H9 (cell line): Measurements from ENCODE around the gene MSL3. TPM values are rescaled to one million over a fixed set of nuclear protein-coding genes. Genes with fewer than 3 reads are reported as not detected.

ENCODE experiments used
- DNase-seq: peaks from one replicate; pipeline ENCODE4 v3.0.0-alpha.2; 2017
- H2AFZ ChIP-seq: one replicate; pipeline ENCODE4 v1.6.1; 2013; ENCODE audit warnings: mild to moderate bottlenecking, low read length, control low read depth, moderate library complexity
- H2AK5ac ChIP-seq: 2 replicates; pipeline ENCODE4 v1.6.1; 2013; ENCODE audit warnings: low read length, control low read depth, mixed read lengths; ENCODE audit not compliant: insufficient read length
- H2BK120ac ChIP-seq: one replicate; pipeline ENCODE4 v1.6.1; 2013; ENCODE audit warnings: low read depth, mild to moderate bottlenecking, low read length, control low read depth, inconsistent platforms; ENCODE audit not compliant: poor library complexity, severe bottlenecking
- H2BK12ac ChIP-seq: 2 replicates; pipeline ENCODE4 v1.6.1; 2013; ENCODE audit warnings: low read length, control low read depth, mixed read lengths, low read depth; ENCODE audit not compliant: insufficient read length
- H2BK15ac ChIP-seq: 2 replicates; pipeline ENCODE4 v1.6.1; 2013; ENCODE audit warnings: low read depth, low read length, control low read depth
- H2BK20ac ChIP-seq: one replicate; pipeline ENCODE4 v1.6.1; 2013; ENCODE audit warnings: low read depth, mild to moderate bottlenecking, low read length, control low read depth, inconsistent platforms; ENCODE audit not compliant: poor library complexity, severe bottlenecking
- H2BK5ac ChIP-seq: 2 replicates; pipeline ENCODE4 v1.6.1; 2013; ENCODE audit warnings: low read length, control low read depth, mixed read lengths; ENCODE audit not compliant: insufficient read length
- H3K14ac ChIP-seq: 2 replicates; pipeline ENCODE4 v1.6.1; 2013; ENCODE audit warnings: low read length, control low read depth; ENCODE audit not compliant: insufficient read depth
- H3K18ac ChIP-seq: 2 replicates; pipeline ENCODE4 v1.6.1; 2013; ENCODE audit warnings: low read depth, mild to moderate bottlenecking, mixed read lengths, low read length, control low read depth; ENCODE audit not compliant: insufficient read length
- H3K23ac ChIP-seq: 2 replicates; pipeline ENCODE4 v1.6.1; 2013; ENCODE audit warnings: low read length, control low read depth, mixed read lengths, low read depth; ENCODE audit not compliant: insufficient read length
- H3K23me2 ChIP-seq: 2 replicates; pipeline ENCODE4 v1.6.1; 2013; ENCODE audit warnings: low read depth, mild to moderate bottlenecking, mixed read lengths, low read length, control low read depth; ENCODE audit not compliant: insufficient read length, poor library complexity, severe bottlenecking
- H3K27ac ChIP-seq: 2 replicates; pipeline ENCODE4 v1.5.1; 2013; ENCODE audit warnings: low read length, control low read depth, mixed read lengths, low read depth; ENCODE audit not compliant: insufficient read length
- H3K27me3 ChIP-seq: 2 replicates; pipeline ENCODE4 v1.6.1; 2013; ENCODE audit warnings: low read length, control low read depth, inconsistent platforms; ENCODE audit not compliant: insufficient read depth
- H3K4ac ChIP-seq: 2 replicates; pipeline ENCODE4 v1.6.1; 2013; ENCODE audit warnings: low read depth, mild to moderate bottlenecking, control low read depth, inconsistent platforms, low read length, moderate library complexity
- H3K4me1 ChIP-seq: 2 replicates; pipeline ENCODE4 v1.6.1; 2013; ENCODE audit warnings: low read length, control low read depth, inconsistent platforms; ENCODE audit not compliant: insufficient read depth
- H3K4me2 ChIP-seq: 2 replicates; pipeline ENCODE4 v1.6.1; 2013; ENCODE audit warnings: low read length, control low read depth, mixed read lengths; ENCODE audit not compliant: insufficient read length, insufficient read depth
- H3K56ac ChIP-seq: 2 replicates; pipeline ENCODE4 v1.6.1; 2013; ENCODE audit warnings: low read depth, mild to moderate bottlenecking, mixed read lengths, low read length, control low read depth; ENCODE audit not compliant: insufficient read length
- H3K79me1 ChIP-seq: 2 replicates; pipeline ENCODE4 v1.6.1; 2013; ENCODE audit warnings: low read depth, mild to moderate bottlenecking, moderate library complexity, low read length, control low read depth, inconsistent platforms; ENCODE audit not compliant: insufficient read depth, poor library complexity, severe bottlenecking
- H3K79me2 ChIP-seq: 2 replicates; pipeline ENCODE4 v1.6.1; 2013; ENCODE audit warnings: low read length, control low read depth, inconsistent platforms; ENCODE audit not compliant: insufficient read depth
- H3K9ac ChIP-seq: 2 replicates; pipeline ENCODE4 v1.6.1; 2013; ENCODE audit warnings: low read length, control low read depth, mixed read lengths; ENCODE audit not compliant: insufficient read length; ENCODE audit errors: extremely low read depth
- H3K9me3 ChIP-seq: one replicate; pipeline ENCODE4 v1.6.1; 2013; ENCODE audit warnings: low read depth, low read length, inconsistent platforms; ENCODE audit not compliant: control insufficient read depth
- H3T11ph ChIP-seq: one replicate; pipeline ENCODE4 v1.6.1; 2013; ENCODE audit warnings: mild to moderate bottlenecking, low read length, control low read depth, inconsistent platforms
- H4K20me1 ChIP-seq: one replicate; pipeline ENCODE4 v1.6.1; 2013; ENCODE audit not compliant: control insufficient read depth, insufficient read length, insufficient read depth
- H4K5ac ChIP-seq: 2 replicates; pipeline ENCODE4 v1.6.1; 2013; ENCODE audit warnings: low read depth, mild to moderate bottlenecking, mixed read lengths, low read length, control low read depth; ENCODE audit not compliant: insufficient read length
- H4K8ac ChIP-seq: replicated peaks from 2 replicates; pipeline ENCODE4 v1.6.1; 2013; ENCODE audit warnings: low read length, control low read depth, mixed read lengths, low read depth; ENCODE audit not compliant: insufficient read length
- H4K91ac ChIP-seq: 2 replicates; pipeline ENCODE4 v1.6.1; 2013; ENCODE audit warnings: low read depth, mild to moderate bottlenecking, moderate library complexity, mixed read lengths, low read length, control low read depth; ENCODE audit not compliant: insufficient read length
- H3K27ac Mint-ChIP-seq, 3 experiments: 2 replicates in 2 of 3; 3 replicates in 1 of 3; pipeline ENCODE4 v1.8.0; 2020 to 2021; ENCODE audit warnings: mixed read lengths in 3 of 3, mild to moderate bottlenecking in 1 of 3, moderate library complexity in 1 of 3
- H3K27me3 Mint-ChIP-seq: 2 replicates; pipeline ENCODE4 v1.8.0; 2021; ENCODE audit warnings: low read depth, mild to moderate bottlenecking, moderate library complexity, mixed read lengths
- H3K36me3 Mint-ChIP-seq, 3 experiments: 2 replicates in 2 of 3; 3 replicates in 1 of 3; pipeline ENCODE4 v1.8.0; 2020 to 2021; ENCODE audit warnings: low read depth in 3 of 3, mixed read lengths in 3 of 3; ENCODE audit not compliant: insufficient read depth in 1 of 3
- H3K4me1 Mint-ChIP-seq, 2 experiments: 2 replicates each; pipeline ENCODE4 v1.8.0; 2020; ENCODE audit warnings: mixed read lengths in 2 of 2
- H3K4me3 Mint-ChIP-seq, 2 experiments: 2 replicates in 1 of 2; 3 replicates in 1 of 2; pipeline ENCODE4 v1.8.0; 2020 to 2021; ENCODE audit warnings: mild to moderate bottlenecking in 2 of 2, mixed read lengths in 2 of 2, moderate library complexity in 1 of 2
- H3K9me3 Mint-ChIP-seq, 2 experiments: 2 replicates in 1 of 2; 3 replicates in 1 of 2; pipeline ENCODE4 v1.8.0; 2020; ENCODE audit warnings: mild to moderate bottlenecking in 2 of 2, mixed read lengths in 2 of 2, moderate library complexity in 1 of 2
- WGBS: extraction: QIAGEN DNeasy Blood & Tissue Kit; methylation state at CpG from one replicate; pipeline ENCODE4 v1.1.7; 2013; ENCODE audit warnings: missing lambda C conversion rate, low lambda C conversion rate, mixed read lengths; ENCODE audit not compliant: insufficient read length; ENCODE audit errors: extremely low coverage; 5-methylcytosine and 5-hydroxymethylcytosine counted together
- total RNA-seq: library from RNA; stranded (reverse); gene quantifications from 2 replicates; pipeline ENCODE4 v1.2.1, GENCODE V29; 2021
- TF ChIP-seq, protein P1 (sequence below): fragments of 200-600 bp; sonication (generic); conservative IDR thresholded peaks from 3 replicates; pipeline ENCODE4 v1.8.0; 2021; ENCODE audit warnings: antibody characterized with exemption, mild to moderate bottlenecking

The MSL3 gene
- total RNA-seq, 1 experiment from 2014 or later = 13.0 TPM

GRCh38 chrX:11757397-11757718 is 679 bp upstream of the MSL3 start:
- H3K9me3 Mint-ChIP-seq = peaks cover 64 to 72% of the 10 kb centered on the region in 2 experiments
- no peaks in the 10 kb centered on the region for H3K79me2 ChIP-seq
- no peak overlapping the region for H3K27ac ChIP-seq
- H4K5ac ChIP-seq = no peak overlapping the region
- H3K27me3 ChIP-seq = no peaks in the 10 kb centered on the region; the same call in 1 of the 2 replicates
- H4K20me1 ChIP-seq = no peaks in the 10 kb centered on the region
- no peak for DNase-seq
- H2BK120ac ChIP-seq = no peak overlapping the region
- no peak overlapping the region for H2BK12ac ChIP-seq
- H2AFZ ChIP-seq = no peak overlapping the region
- no peak overlapping the region for H3K23ac ChIP-seq
- no peak overlapping the region for H2AK5ac ChIP-seq
- H4K8ac ChIP-seq = no peak overlapping the region
- no CpG with 5 or more reads among the region's 14 CpGs for WGBS
- H3K4me1 ChIP-seq = no peaks in the 10 kb centered on the region
- no peak overlapping the region for H2BK15ac ChIP-seq
- H2BK5ac ChIP-seq = no peak overlapping the region
- H3K14ac ChIP-seq = no peak overlapping the region
- no peak overlapping the region for H3K9ac ChIP-seq
- H3K9me3 ChIP-seq = no peaks in the 10 kb centered on the region
- no peak overlapping the region for H3K4ac ChIP-seq
- no peak overlapping the region for H3K18ac ChIP-seq
- H3K4me2 ChIP-seq = peak overlapping the region; percentile 7
- H4K91ac ChIP-seq = no peak overlapping the region
- TF ChIP-seq, protein P1, sequence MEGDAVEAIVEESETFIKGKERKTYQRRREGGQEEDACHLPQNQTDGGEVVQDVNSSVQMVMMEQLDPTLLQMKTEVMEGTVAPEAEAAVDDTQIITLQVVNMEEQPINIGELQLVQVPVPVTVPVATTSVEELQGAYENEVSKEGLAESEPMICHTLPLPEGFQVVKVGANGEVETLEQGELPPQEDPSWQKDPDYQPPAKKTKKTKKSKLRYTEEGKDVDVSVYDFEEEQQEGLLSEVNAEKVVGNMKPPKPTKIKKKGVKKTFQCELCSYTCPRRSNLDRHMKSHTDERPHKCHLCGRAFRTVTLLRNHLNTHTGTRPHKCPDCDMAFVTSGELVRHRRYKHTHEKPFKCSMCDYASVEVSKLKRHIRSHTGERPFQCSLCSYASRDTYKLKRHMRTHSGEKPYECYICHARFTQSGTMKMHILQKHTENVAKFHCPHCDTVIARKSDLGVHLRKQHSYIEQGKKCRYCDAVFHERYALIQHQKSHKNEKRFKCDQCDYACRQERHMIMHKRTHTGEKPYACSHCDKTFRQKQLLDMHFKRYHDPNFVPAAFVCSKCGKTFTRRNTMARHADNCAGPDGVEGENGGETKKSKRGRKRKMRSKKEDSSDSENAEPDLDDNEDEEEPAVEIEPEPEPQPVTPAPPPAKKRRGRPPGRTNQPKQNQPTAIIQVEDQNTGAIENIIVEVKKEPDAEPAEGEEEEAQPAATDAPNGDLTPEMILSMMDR = no peak
- H3K27me3 Mint-ChIP-seq = peaks cover 36% of the 10 kb centered on the region
- no peak overlapping the region for H3K56ac ChIP-seq
- H3K36me3 Mint-ChIP-seq = peaks cover 5 to 13% (median 12%) of the 10 kb centered on the region in 3 experiments; a peak in 6 of 7 replicates
- peaks cover 9 to 12% of the 10 kb centered on the region in 2 experiments for H3K4me1 Mint-ChIP-seq
- no peaks in the 10 kb centered on the region for H3K79me1 ChIP-seq
- peak overlapping the region; percentile 57 to 70 for H3K4me3 Mint-ChIP-seq
- no peak overlapping the region for H3K27ac Mint-ChIP-seq
- H2BK20ac ChIP-seq = no peak overlapping the region
- peaks cover 8% of the 10 kb centered on the region for H3K23me2 ChIP-seq
- no peak overlapping the region for H3T11ph ChIP-seq
